Adrenal gland (tissue), 12 donors: ENCODE results near the gene CCDC9B. TPM values are rescaled to one million over a fixed set of nuclear protein-coding genes. Genes with fewer than 3 reads are reported as not detected.

Source experiments
- DNase-seq, 7 donors: peaks; one replicate each; pipeline ENCODE4 v3.0.0-alpha.2; 2019 to 2020
- H3K27ac ChIP-seq, 5 donors: fragments of 200-600 bp; sonication (generic) in 4 of 5; 1 replicate in 3 of 5; 2 replicates in 2 of 5; pipeline versions ENCODE4 v1.5.1 to v1.8.0; 2016 to 2020; ENCODE audit warnings: mild to moderate bottlenecking in 1 of 5
- H3K27me3 ChIP-seq: fragments of 200-600 bp; 2 replicates; pipeline ENCODE4 v1.8.0; 2021
- H3K36me3 ChIP-seq, 2 donors: fragments of 200-600 bp; replicated peaks in 1 of 2; 1 replicate in 1 of 2; 2 replicates in 1 of 2; pipeline versions ENCODE4 v1.5.1 to v1.8.0; 2018 to 2022
- H3K4me1 ChIP-seq, 2 donors: fragments of 200-600 bp; replicated peaks in 1 of 2; 1 replicate in 1 of 2; 2 replicates in 1 of 2; pipeline versions ENCODE4 v1.5.1 to v1.8.0; 2018 to 2021
- H3K4me3 ChIP-seq, 4 donors: fragments of 200-600 bp; sonication (generic) in 3 of 4; one replicate each; pipeline ENCODE4 v1.5.1; 2016 to 2018
- H3K9me3 ChIP-seq, 3 donors: fragments of 200-600 bp; sonication (generic) in 1 of 3; replicated peaks in 1 of 3; 1 replicate in 2 of 3; 2 replicates in 1 of 3; pipeline versions ENCODE4 v1.5.1 to v1.8.0; 2016 to 2021
- CTCF ChIP-seq, 6 experiments: fragments of 450-650 bp in 4 of 6; fragments of 200-600 bp in 2 of 6; sonication (generic) in 1 of 6; IDR thresholded peaks; 1 replicate in 5 of 6; 2 replicates in 1 of 6; pipeline versions ENCODE4 v1.5.1 to v1.8.0; 2016 to 2021; ENCODE audit warnings: antibody characterized with exemption in 6 of 6, mild to moderate bottlenecking in 2 of 6, moderate library complexity in 1 of 6
- POLR2A ChIP-seq, 2 donors: fragments of 450-650 bp; IDR thresholded peaks; one replicate each; pipeline ENCODE4 v1.6.1; 2017; ENCODE audit warnings: antibody characterized with exemption in 2 of 2, mild to moderate bottlenecking in 2 of 2, moderate library complexity in 1 of 2
- WGBS, 4 donors: extraction: QIAGEN DNeasy Blood & Tissue Kit in 2 of 4; methylation state at CpG; one replicate each; pipeline versions ENCODE4 v1.1.5 to v1.1.7; 2013 to 2017; 5-methylcytosine and 5-hydroxymethylcytosine counted together
- intact Hi-C, 2 donors: fragments of 100-400 bp; cut with DNase I; formaldehyde crosslinking; loops; one replicate each; pipeline versions ENCODE4 v1.14.1 to v1.15.0; 2022 to 2023
- polyA plus RNA-seq, 3 donors: library from polyadenylated mRNA; stranded (reverse); fragments of 200-250 nt in 2 of 3; fragments of 350-450 nt in 1 of 3; fragmentation: Illumina TruSeq in 1 of 3; extraction: RNeasy Lipid Tissue Mini Kit (QIAGEN cat#74804) in 1 of 3; gene quantifications; one replicate each; pipeline ENCODE4 v1.2.3, GENCODE V29; 2013 to 2014
- total RNA-seq, 9 donors: library from RNA; depleted of rRNA in 4 of 9; stranded (reverse); fragments of >200 nt in 4 of 9; fragments of 120-200 nt in 1 of 9; fragmentation: NEBNext Ultra II Directional in 1 of 9; extraction: Animal tissue kit (Norgen Biotek cat#: 25700) in 1 of 9; gene quantifications; one replicate each; pipeline versions ENCODE4 v1.1.0 to v1.2.4, GENCODE V29; 2013 to 2023
- donor health status: healthy with polysubstance abuse.
- donor health status: Bipolar disorder and iron deficiency.
- donor health status: DM: yes; HTN: yes; CAD: no.
- donor health status: DM: no; HTN: no; CAD: no.
- donor health status: DM: no; HTN: no; CAD: no.
- donor health status: DM: yes; HTN: yes; CAD: no.

Gene CCDC9B
- total and polyA plus RNA-seq, 12 donors, result 0.72 to 41.0 (median 10.8) TPM

- H3K9me3 ChIP-seq, result no peaks in the 10 kb centered on the region
- intact Hi-C loops, result no loop called here
- whole genome bisulfite sequencing, 4 donors, result 80 to 94% (median 91%) methylated on average over 3 of the region's 3 CpGs
Observed at GRCh38 chr15:40287505-40287904, 53.2 kb downstream of the CCDC9B start.

DNA sequence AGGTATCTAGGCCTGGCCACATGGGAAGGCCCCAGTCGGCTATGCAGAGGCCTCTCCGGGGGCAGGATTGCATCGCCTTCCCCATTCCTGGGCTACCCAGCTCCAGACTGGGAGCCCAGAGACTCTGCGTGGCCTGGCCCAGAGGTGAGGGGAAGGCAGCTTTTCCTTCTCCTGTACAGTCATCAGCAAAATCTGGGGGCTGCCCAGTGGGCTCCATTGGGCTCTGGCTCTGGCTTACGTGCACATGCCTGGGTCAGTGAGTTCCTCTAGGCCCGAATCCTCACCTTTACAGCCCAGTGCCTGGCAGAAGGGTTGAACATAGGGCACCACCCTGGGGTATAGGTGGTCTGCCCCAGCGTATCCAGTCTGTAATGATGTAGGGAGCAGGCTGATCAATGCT, 53.9 kb downstream of the CCDC9B start:
- H3K36me3 ChIP-seq, result no peaks in the 10 kb centered on the region
- no peak overlapping the region for H3K27ac ChIP-seq
- H3K9me3 ChIP-seq, result no peaks in the 10 kb centered on the region
- no peak for DNase-seq
- intact Hi-C loops, result no loop called here
- peaks cover 21% of the 10 kb centered on the region for H3K27me3 ChIP-seq
- no peak overlapping the region for H3K4me3 ChIP-seq
- TF ChIP-seq POLR2A (IDR thresholded peaks at IDR 0.05) (no peak), CTCF (IDR thresholded peaks at IDR 0.05) (no peak)
- H3K4me1 ChIP-seq, result peaks cover 19 to 23% of the 10 kb centered on the region in 2 donors
- WGBS, 4 donors, result 82 to 96% (median 87%) methylated on average over 2 to 7 of the region's 7 CpGs

More at GRCh38 chr15:40287505-40287904, 53.2 kb downstream of the CCDC9B start:
- no peak overlapping the region for H3K4me3 ChIP-seq
- TF ChIP-seq CTCF (IDR thresholded peaks at IDR 0.05), result no peak
- no peak for TF ChIP-seq POLR2A (IDR thresholded peaks at IDR 0.05)
- H3K27ac ChIP-seq, result no peak overlapping the region
- peaks cover 12 to 17% of the 10 kb centered on the region in 2 donors for H3K4me1 ChIP-seq
- peaks cover 16% of the 10 kb centered on the region for H3K27me3 ChIP-seq
- H3K36me3 ChIP-seq, result no peaks in the 10 kb centered on the region
- no peak for DNase-seq

GRCh38 chr15:40286061-40286532, 54.6 kb downstream of the CCDC9B start:
- H3K9me3 ChIP-seq, result no peaks in the 10 kb centered on the region
- intact Hi-C loops, result no loop called here
- 78 to 86% (median 82%) methylated on average over 7 of the region's 7 CpGs for WGBS, 4 donors
- peaks cover 27% of the 10 kb centered on the region for H3K27me3 ChIP-seq
- no peaks in the 10 kb centered on the region for H3K36me3 ChIP-seq
- DNase-seq, result no peak
- TF ChIP-seq POLR2A (IDR thresholded peaks at IDR 0.05) (no peak), CTCF (IDR thresholded peaks at IDR 0.05) (no peak)
- H3K27ac ChIP-seq, result no peak overlapping the region
- peaks cover 17 to 19% of the 10 kb centered on the region in 2 donors for H3K4me1 ChIP-seq
- no peak overlapping the region for H3K4me3 ChIP-seq

DNA sequence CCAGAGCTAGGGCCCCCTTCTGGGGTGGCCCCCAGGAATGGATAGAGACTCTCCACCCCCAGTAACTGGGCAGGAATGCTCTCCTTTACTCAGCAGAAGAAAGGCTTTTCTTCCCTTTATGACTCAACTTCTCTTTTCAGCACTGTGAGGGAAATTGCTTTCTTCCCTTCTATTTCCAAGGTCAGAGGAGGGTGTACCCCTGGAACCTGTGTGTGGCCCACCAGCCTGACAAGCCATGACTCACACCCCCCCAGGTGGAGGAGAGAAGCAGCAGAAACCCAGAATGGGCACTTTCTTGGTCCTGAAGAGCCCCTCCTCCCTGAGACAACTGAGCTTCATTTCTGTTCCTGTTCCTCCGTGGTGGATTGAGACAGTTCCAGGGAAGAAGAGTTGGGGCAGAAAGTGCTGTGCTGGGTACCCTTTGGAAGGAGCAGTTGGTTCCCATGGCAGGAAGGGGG, 55.2 kb downstream of the CCDC9B start:
- WGBS, 4 donors, result 20 to 57% (median 32%) methylated on average over 1 of the region's 1 CpG
- Histone ChIP-seq H3K9me3 (no peaks in the 10 kb centered on the region), H3K36me3 (no peaks in the 10 kb centered on the region), H3K27me3 (peaks cover 32% of the 10 kb centered on the region), H3K4me1 (peaks cover 14 to 15% of the 10 kb centered on the region in 2 donors), H3K27ac (no peak overlapping the region), H3K4me3 (no peak overlapping the region)
- no peak for DNase-seq
- intact Hi-C loops, result no loop called here
- TF ChIP-seq CTCF (IDR thresholded peaks at IDR 0.05) (no peak), POLR2A (IDR thresholded peaks at IDR 0.05) (no peak)
